K562 (cell line): ENCODE results near the gene MAMDC4. TPM values are rescaled to one million over a fixed set of nuclear protein-coding genes. Genes with fewer than 3 reads are reported as not detected.
"Not testable (repeated sequence)": the region's sequence is repeated elsewhere in the genome, so short reads cannot be mapped to it uniquely, and the experiment has no call there.

Source experiments
- ATAC-seq: fragments of 200-7000 bp; cut with Tn5 transposase; 3 replicates; pipeline ENCODE4 v1.9.1; 2020; ENCODE audit warnings: moderate library complexity
- BruUV-seq: library from RNA; stranded (reverse); fragments of 400-500 nt; replicated peaks from 2 replicates; lab custom pipeline; 2021; lab: Mats Ljungman, UMichigan
- CTCF ChIA-PET: fragments of 300-600 bp; formaldehyde crosslinking; extraction: SDS; loops from one replicate; lab custom pipeline; 2021; ENCODE audit warnings: low intra/inter-chr PET ratio; lab: Yijun Ruan, JAX
- POLR2A ChIA-PET: fragments of 300-600, 350-650 bp; sonication (Branson Sonifier 250); formaldehyde crosslinking; extraction: SDS; loops from one replicate; lab custom pipeline; 2021; ENCODE audit warnings: antibody characterized with exemption, inconsistent platforms; lab: Yijun Ruan, JAX
- DNase-seq, 4 experiments: peaks; one replicate each; pipeline versions ENCODE4 v3.0.0 to v3.0.0-alpha.2; 2011 to 2018; ENCODE audit warnings: low spot score in 3 of 4, mixed read lengths in 3 of 4; ENCODE audit errors: extremely low read depth in 1 of 4
- FAIRE-seq: peaks from 2 replicates; lab custom pipeline; 2011; peaks lifted over from hg19 to GRCh38; lab: Jason Lieb, UNC
- H2AFZ ChIP-seq: 2 replicates; pipeline ENCODE4 v1.6.0; 2011; ENCODE audit warnings: low read depth, low read length, control low read depth, inconsistent platforms
- H3K27ac ChIP-seq: fragments of 200-600 bp; 3 replicates; pipeline ENCODE4 v1.8.0; 2011; ENCODE audit warnings: low read depth, mild to moderate bottlenecking, control low read depth, inconsistent platforms, low read length, moderate library complexity, mixed read lengths; ENCODE audit errors: extremely low read depth
- H3K27me3 ChIP-seq, 2 experiments: fragments of 300-600 bp in 1 of 2; 2 replicates in 1 of 2; 3 replicates in 1 of 2; pipeline versions ENCODE4 v1.6.0 to v1.8.0; 2011; ENCODE audit warnings: inconsistent platforms in 2 of 2, low read length in 2 of 2, mild to moderate bottlenecking in 1 of 2, mixed read lengths in 1 of 2, moderate library complexity in 1 of 2; ENCODE audit not compliant: control insufficient read depth in 2 of 2, insufficient read depth in 2 of 2
- H3K36me3 ChIP-seq: fragments of 300-600 bp; 3 replicates; pipeline ENCODE4 v1.8.0; 2011; ENCODE audit warnings: mild to moderate bottlenecking, low read length, inconsistent platforms; ENCODE audit not compliant: control insufficient read depth, insufficient read depth
- H3K4me1 ChIP-seq, 2 experiments: fragments of 200-600 bp in 1 of 2; replicated peaks in 1 of 2; 2 replicates in 1 of 2; 3 replicates in 1 of 2; pipeline versions ENCODE4 v1.5.1 to v1.8.0; 2011; ENCODE audit warnings: inconsistent platforms in 2 of 2, low read length in 2 of 2, mild to moderate bottlenecking in 1 of 2, mixed read lengths in 1 of 2, moderate library complexity in 1 of 2; ENCODE audit not compliant: control insufficient read depth in 2 of 2, insufficient read depth in 2 of 2
- H3K4me2 ChIP-seq: 2 replicates; pipeline ENCODE4 v1.6.1; 2011; ENCODE audit warnings: low read length, control low read depth, inconsistent platforms, mixed read lengths; ENCODE audit not compliant: insufficient read depth
- H3K4me3 ChIP-seq: fragments of 200-600 bp; sonication (generic), shearing (Covaris generic); 2 replicates; pipeline ENCODE4 v1.5.1; 2016; ENCODE audit warnings: control low read depth, inconsistent platforms
- H3K79me2 ChIP-seq: fragments of 200-600 bp; 3 replicates; pipeline ENCODE4 v1.8.0; 2011; ENCODE audit warnings: low read length, inconsistent platforms; ENCODE audit not compliant: control insufficient read depth, insufficient read depth
- H3K9ac ChIP-seq, 2 experiments: 2 replicates each; pipeline versions ENCODE4 v1.6.0 to v1.6.1; 2011; ENCODE audit warnings: low read depth in 2 of 2, low read length in 2 of 2, control low read depth in 1 of 2, inconsistent platforms in 1 of 2, mild to moderate bottlenecking in 1 of 2, mixed read lengths in 1 of 2; ENCODE audit not compliant: insufficient read depth in 1 of 2
- H3K9me1 ChIP-seq: one replicate; pipeline ENCODE4 v1.6.0; 2011; ENCODE audit warnings: inconsistent platforms, mild to moderate bottlenecking, low read length, moderate library complexity; ENCODE audit not compliant: control insufficient read depth, insufficient read depth
- H3K9me3 ChIP-seq: replicated peaks from 2 replicates; pipeline ENCODE4 v1.5.1; 2011; ENCODE audit warnings: low read depth, low read length, inconsistent platforms; ENCODE audit not compliant: control insufficient read depth, insufficient read depth
- H4K20me1 ChIP-seq: replicated peaks from 2 replicates; pipeline ENCODE4 v1.6.1; 2011; ENCODE audit warnings: low read length, inconsistent platforms, mixed read lengths; ENCODE audit not compliant: control insufficient read depth, insufficient read depth
- ATF3 ChIP-seq, 2 experiments: fragments of 450-650 bp in 1 of 2; sonication (generic) in 1 of 2; formaldehyde crosslinking in 1 of 2; IDR thresholded peaks in 1 of 2; conservative IDR thresholded peaks in 1 of 2; 2 replicates each; pipeline versions ENCODE4 v1.6.1 to v1.8.1; 2016 to 2023; ENCODE audit warnings: mild to moderate bottlenecking in 2 of 2, moderate library complexity in 2 of 2, inconsistent platforms in 1 of 2, missing genetic modification reagents in 1 of 2
- CEBPG ChIP-seq, 3 experiments: fragments of 200-800 bp in 1 of 3; sonication (Bioruptor generic) in 1 of 3; sonication (generic) in 1 of 3; formaldehyde crosslinking in 1 of 3; IDR thresholded peaks in 2 of 3; conservative IDR thresholded peaks in 1 of 3; 2 replicates each; pipeline versions ENCODE4 v1.6.1 to v1.8.0; 2016 to 2022; ENCODE audit warnings: missing compliant biosample characterization in 2 of 3, missing genetic modification characterization in 2 of 3, mild to moderate bottlenecking in 1 of 3, missing genetic modification reagents in 1 of 3
- DPF2 ChIP-seq: fragments of 450-650 bp; IDR thresholded peaks from 2 replicates; pipeline ENCODE4 v1.6.1; 2016
- FOXP4 ChIP-seq: sonication (generic); formaldehyde crosslinking; IDR thresholded peaks from 2 replicates; pipeline ENCODE4 v1.8.0; 2022; ENCODE audit warnings: mild to moderate bottlenecking, missing genetic modification reagents, borderline replicate concordance
- NRF1 ChIP-seq, 2 experiments: fragments of 450-650 bp; IDR thresholded peaks in 1 of 2; conservative IDR thresholded peaks in 1 of 2; 2 replicates each; pipeline ENCODE4 v1.6.1; 2014; ENCODE audit warnings: mild to moderate bottlenecking in 2 of 2
- ZBTB17 ChIP-seq: fragments of 450-650 bp; formaldehyde crosslinking; IDR thresholded peaks from 2 replicates; pipeline ENCODE4 v1.4.0; 2020; ENCODE audit warnings: mild to moderate bottlenecking
- ZNF165 ChIP-seq: fragments of 250-450 bp; sonication (Bioruptor Pico); IDR thresholded peaks from 2 replicates; pipeline ENCODE4 v1.4.0; 2020; ENCODE audit warnings: borderline replicate concordance
- ZNF57 ChIP-seq: fragments of 450-650 bp; formaldehyde crosslinking; IDR thresholded peaks from 2 replicates; pipeline ENCODE4 v1.4.0; 2020; ENCODE audit warnings: mild to moderate bottlenecking, moderate library complexity
- WGBS: fragments of 100-300 bp; shearing (Covaris generic); methylation state at CpG from one replicate; pipeline ENCODE4 v1.1.6; 2016; ENCODE audit warnings: low coverage, mixed read lengths; ENCODE audit not compliant: insufficient coverage; ENCODE audit errors: missing lambda C conversion rate; 5-methylcytosine and 5-hydroxymethylcytosine counted together
- in situ Hi-C: fragments of 300-500 bp; cut with MboI; formaldehyde crosslinking; loops from 4 replicates; pipeline ENCODE4 v1.15.0; 2018; ENCODE audit warnings: inconsistent platforms, mixed read lengths
- intact Hi-C: fragments of 100-400 bp; cut with micrococcal nuclease; formaldehyde crosslinking; loops from 2 replicates; pipeline ENCODE4 v1.14.2; 2022
- polyA plus RNA-seq, 8 experiments: library from polyadenylated mRNA; depleted of rRNA in 4 of 8; stranded (reverse) in 5 of 8; unstranded in 3 of 8; fragments of >200 nt; fragmentation: Nextera tagmentation in 2 of 8; fragmentation: Illumina TruSeq in 1 of 8; extraction: Ambion mirVana in 2 of 8; extraction: Trizol in 1 of 8; gene quantifications; 2 replicates each; pipeline versions ENCODE4 v1.2.1 to v1.2.3, GENCODE V29; 2011 to 2014; ENCODE audit warnings: inconsistent platforms in 1 of 8, missing spikeins in 1 of 8
- total RNA-seq, 7 experiments: library from RNA; depleted of rRNA in 6 of 7; stranded (reverse); fragments of >200 nt in 6 of 7; fragmentation: Illumina TruSeq in 2 of 7; extraction: Trizol in 2 of 7; gene quantifications; 2 replicates each; pipeline versions ENCODE4 v1.2.1 to v1.2.3, GENCODE V29; 2011 to 2021; ENCODE audit warnings: low replicate concordance in 1 of 7

MAMDC4 gene
- total and polyA plus RNA-seq, 9 of the 15 experiments (the other 6 are each of a cell fraction or from before 2014, with no cell fraction given): 0.03 to 10.8 (median 1.5) TPM

- no peak for TF ChIP-seq ZNF165
- TF ChIP-seq DPF2: 0 out of 2 replicates have a peak, but pooled peaks have one; percentile 15
- TF ChIP-seq ATF3 (IDR thresholded peaks at IDR 0.05): peak; percentile 93
- TF ChIP-seq ATF3 (CRISPR knock-in tag; conservative IDR thresholded peaks at IDR 0.05): peak; percentile 70; the same call in 1 of the 2 replicates
- TF ChIP-seq ZNF57 (CRISPR knock-in tag): no peak
- TF ChIP-seq NRF1 (conservative IDR thresholded peaks at IDR 0.05 in 1 of 2, IDR thresholded peaks at IDR 0.05 in 1 of 2): peak; percentile 73 to 77
Observed at GRCh38 chr9:136882109-136882946, 30.2 kb downstream of the MAMDC4 start (continued).

GRCh38 chr9:136882947-136883283 is 30.8 kb downstream of the MAMDC4 start:
- H3K4me2 ChIP-seq; intact Hi-C loops; in situ Hi-C loops; H3K9me3 ChIP-seq; H2AFZ ChIP-seq; BruUV-seq; FAIRE-seq; DNase-seq; H3K27me3 ChIP-seq; H3K4me3 ChIP-seq; ATAC-seq; H3K36me3 ChIP-seq; H3K9ac ChIP-seq; H4K20me1 ChIP-seq; H3K9me1 ChIP-seq; TF ChIP-seq CEBPG (CRISPR knock-in tag; IDR thresholded peaks at IDR 0.05): not testable (repeated sequence)
- WGBS: 84% methylated on average over 9 of the region's 9 CpGs
- H3K4me1 ChIP-seq: peaks cover 21 to 57% of the 10 kb centered on the region in 2 experiments
- CTCF ChIA-PET: interaction anchor here (0.6 kb wide), 1 partner anchor 74 kb away, joined by 3 read pairs; no protein-coding TSS in a partner anchor
- TF ChIP-seq ZBTB17 (0 out of 2 replicates have a peak, but pooled peaks have one; percentile 6), FOXP4 (CRISPR knock-in tag) (peak; percentile 24; the same call in 1 of the 2 replicates), CEBPG (tag; conservative IDR thresholded peaks at IDR 0.05 in 1 of 2, IDR thresholded peaks at IDR 0.05 in 1 of 2) (peak in 1 of 2 experiments; percentile 9; a peak in 1 of 4 replicates)
- peak overlapping the region; percentile 53; the same call in 1 of the 3 replicates for H3K27ac ChIP-seq
- peaks cover 29% of the 10 kb centered on the region for H3K79me2 ChIP-seq
- POLR2A ChIA-PET: interaction anchor here (1.2 to 2.2 kb wide), 3 partner anchors 13 to 22 kb away, joined by 3 to 15 read pairs (median 4); no protein-coding TSS in a partner anchor
